ENCODE data around the gene PCDH9. TPM values are rescaled to one million over a fixed set of nuclear protein-coding genes. Genes with fewer than 3 reads are reported as not detected.

The PCDH9 gene
- total and polyA plus RNA-seq, 2 experiments from 2014 or later, result 0.56 to 0.76 TPM

DNA sequence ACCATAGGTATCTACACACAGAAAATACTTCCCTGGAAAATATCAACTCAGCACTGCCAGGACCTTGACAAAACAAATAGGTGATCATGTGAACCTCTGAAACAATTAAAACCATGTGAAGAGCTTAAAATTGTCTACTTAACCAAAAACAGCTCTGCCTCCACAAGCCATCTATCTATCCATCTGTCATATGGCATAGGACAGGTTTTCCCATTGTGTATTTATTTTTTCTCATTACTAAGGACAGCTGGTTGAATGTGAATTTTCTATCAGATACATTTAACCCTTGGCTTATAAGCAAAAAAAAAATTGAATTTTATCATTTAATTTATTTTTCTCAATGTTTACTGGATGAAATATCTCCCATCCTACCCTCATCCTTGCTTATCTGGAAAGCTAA, 279.5 kb downstream of the PCDH9 start:
- Histone ChIP-seq H3K79me2 (ENCODE audit: insufficient read depth) (no peaks in the 10 kb centered on the region), H3K27ac (no peak overlapping the region)

DNA sequence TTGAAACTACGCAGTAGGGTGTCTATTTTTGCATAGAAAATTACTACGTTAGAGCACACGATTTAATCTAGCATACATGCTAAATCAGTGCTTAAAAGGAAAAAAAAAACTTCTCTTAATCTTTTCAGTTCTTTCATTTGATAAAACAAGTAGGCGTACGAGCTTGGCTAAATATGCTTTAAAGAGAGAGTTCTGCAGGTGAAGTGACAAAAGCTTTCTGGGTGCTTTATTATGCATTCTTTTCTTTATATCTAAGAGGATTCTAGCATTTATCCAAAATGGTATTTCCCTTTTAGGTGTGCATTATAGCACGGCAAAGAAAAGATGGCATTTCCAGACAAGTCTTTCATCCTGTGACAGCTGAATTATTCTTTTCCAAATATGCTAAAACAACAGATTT, 281.2 kb downstream of the PCDH9 start:
- Histone ChIP-seq H3K9ac (no peak overlapping the region), H3K4me2 (ENCODE audit: unreplicated experiment) (no peak overlapping the region), H3K4me3 (no peak overlapping the region), H3K27ac (no peak overlapping the region), H3K9me2 (ENCODE audit: insufficient read depth) (no peaks in the 10 kb centered on the region), H3K79me2 (ENCODE audit: insufficient read depth) (no peaks in the 10 kb centered on the region), H3K9me3 (ENCODE audit: low read depth) (no peaks in the 10 kb centered on the region), H4K20me1 (ENCODE audit: insufficient read depth) (no peaks in the 10 kb centered on the region), H3K36me3 (ENCODE audit: low read depth) (no peaks in the 10 kb centered on the region), H3K4me1 (ENCODE audit: insufficient read depth) (no peaks in the 10 kb centered on the region), H2AFZ (no peak overlapping the region), H3K27me3 (replicated peaks; ENCODE audit: insufficient read depth) (no peaks in the 10 kb centered on the region), H3F3A (ENCODE audit: insufficient read depth) (no peaks in the 10 kb centered on the region)
- WGBS, 2 experiments (ENCODE audit: low coverage in 1 of 2, low lambda C conversion rate in 2 of 2, missing lambda C conversion rate in 2 of 2), result 31 to 33% methylated on average over 6 of the region's 6 CpGs
- no peak for TF ChIP-seq EZH2phosphoT487 (IDR thresholded peaks at IDR 0.05; ENCODE audit: insufficient read depth, low read depth)
- TF ChIP-seq EZH2 (IDR thresholded peaks at IDR 0.05; ENCODE audit: insufficient read depth, poor library complexity, severe bottlenecking), result no peak
- DNase-seq, result no peak
- in situ Hi-C loops (cut with MboI), result no loop called here

More for the DNA sequence above, 279.5 kb downstream of the PCDH9 start:
- Histone ChIP-seq H3K4me3 (no peak overlapping the region), H3F3A (ENCODE audit: insufficient read depth) (no peaks in the 10 kb centered on the region), H3K9ac (no peak overlapping the region), H3K9me2 (ENCODE audit: insufficient read depth) (no peaks in the 10 kb centered on the region), H3K9me3 (ENCODE audit: low read depth) (no peaks in the 10 kb centered on the region), H3K36me3 (ENCODE audit: low read depth) (no peaks in the 10 kb centered on the region), H3K4me2 (ENCODE audit: unreplicated experiment) (no peak overlapping the region), H4K20me1 (ENCODE audit: insufficient read depth) (no peaks in the 10 kb centered on the region), H2AFZ (no peak overlapping the region), H3K4me1 (ENCODE audit: insufficient read depth) (no peaks in the 10 kb centered on the region), H3K27me3 (replicated peaks; ENCODE audit: insufficient read depth) (no peaks in the 10 kb centered on the region)
- in situ Hi-C loops (cut with MboI), result no loop called here
- no peak for DNase-seq
- TF ChIP-seq EZH2 (IDR thresholded peaks at IDR 0.05; ENCODE audit: insufficient read depth, poor library complexity, severe bottlenecking) (no peak), EZH2phosphoT487 (IDR thresholded peaks at IDR 0.05; ENCODE audit: insufficient read depth, low read depth) (no peak)

DNA sequence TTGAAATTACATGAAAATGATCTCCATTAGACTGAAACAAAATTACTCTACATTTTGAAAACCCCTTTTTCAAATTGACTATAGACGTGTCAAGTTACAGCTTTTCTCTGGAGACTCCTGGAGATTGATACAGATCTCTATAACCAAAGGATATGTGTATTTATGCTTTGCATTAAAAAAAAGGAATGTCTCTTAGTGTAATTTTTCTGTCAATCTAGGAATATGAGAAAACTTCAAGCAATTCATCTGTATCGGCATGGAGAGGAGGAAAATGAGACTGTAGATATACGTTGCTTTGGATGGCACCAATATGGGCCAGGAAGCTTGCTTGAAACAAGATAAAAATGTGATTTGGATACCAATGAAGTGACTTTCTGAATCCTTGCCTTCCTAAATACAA, 286.6 kb downstream of the PCDH9 start:
- no peaks in the 10 kb centered on the region for H3K9me2 ChIP-seq (ENCODE audit: insufficient read depth)
- no peak overlapping the region for H3K9ac ChIP-seq
- H3K4me1 ChIP-seq (ENCODE audit: insufficient read depth), result no peaks in the 10 kb centered on the region
- 28 to 32% methylated on average over 3 of the region's 3 CpGs for WGBS, 2 experiments (ENCODE audit: low coverage in 1 of 2, low lambda C conversion rate in 2 of 2, missing lambda C conversion rate in 2 of 2)
- H2AFZ ChIP-seq, result no peak overlapping the region
- H3K4me2 ChIP-seq (ENCODE audit: unreplicated experiment), result no peak overlapping the region
- in situ Hi-C loops (cut with MboI), result no loop called here
- TF ChIP-seq EZH2 (IDR thresholded peaks at IDR 0.05; ENCODE audit: insufficient read depth, poor library complexity, severe bottlenecking), result no peak
- no peak for TF ChIP-seq EZH2phosphoT487 (IDR thresholded peaks at IDR 0.05; ENCODE audit: insufficient read depth, low read depth)
- peaks cover 6% of the 10 kb centered on the region for H3K9me3 ChIP-seq (ENCODE audit: low read depth)
- no peak for DNase-seq
- H3K4me3 ChIP-seq, result no peak overlapping the region
- no peaks in the 10 kb centered on the region for H3K79me2 ChIP-seq (ENCODE audit: insufficient read depth)
- no peaks in the 10 kb centered on the region for H3K36me3 ChIP-seq (ENCODE audit: low read depth)
- H3F3A ChIP-seq (ENCODE audit: insufficient read depth), result no peaks in the 10 kb centered on the region
- no peaks in the 10 kb centered on the region for H3K27me3 ChIP-seq (replicated peaks; ENCODE audit: insufficient read depth)
- no peaks in the 10 kb centered on the region for H4K20me1 ChIP-seq (ENCODE audit: insufficient read depth)
- no peak overlapping the region for H3K27ac ChIP-seq

DNA sequence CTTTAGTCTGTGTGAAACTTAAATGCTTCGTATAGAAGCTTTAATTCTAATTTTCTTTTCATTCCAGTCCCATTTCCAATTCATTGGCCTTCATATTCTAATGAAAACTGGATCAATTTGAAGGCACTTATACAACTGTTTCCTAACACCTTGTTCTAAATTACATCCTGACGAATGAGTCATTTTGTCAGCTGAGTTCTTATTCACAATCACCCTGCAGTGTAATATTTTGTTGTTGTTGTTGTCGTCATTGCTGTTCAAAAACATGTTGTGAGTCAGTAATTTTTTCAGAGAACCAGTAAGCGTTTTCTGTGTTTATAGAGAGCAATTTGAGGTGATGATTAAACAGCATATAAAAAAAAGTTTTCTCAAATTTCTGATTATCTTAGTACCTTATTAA, 290.0 kb downstream of the PCDH9 start:
- no peaks in the 10 kb centered on the region for H4K20me1 ChIP-seq (ENCODE audit: insufficient read depth)
- no peak for DNase-seq
- WGBS, 2 experiments (ENCODE audit: low coverage in 1 of 2, low lambda C conversion rate in 2 of 2, missing lambda C conversion rate in 2 of 2), result 13 to 19% methylated on average over 4 of the region's 4 CpGs
- H3K79me2 ChIP-seq (ENCODE audit: insufficient read depth), result no peaks in the 10 kb centered on the region
- no peaks in the 10 kb centered on the region for H3K4me1 ChIP-seq (ENCODE audit: insufficient read depth)
- no peak overlapping the region for H3K4me3 ChIP-seq
- no peaks in the 10 kb centered on the region for H3K27me3 ChIP-seq (replicated peaks; ENCODE audit: insufficient read depth)
- no peak overlapping the region for H3K9ac ChIP-seq
- H3K4me2 ChIP-seq (ENCODE audit: unreplicated experiment), result no peak overlapping the region
- H2AFZ ChIP-seq, result no peak overlapping the region
- H3K9me2 ChIP-seq (ENCODE audit: insufficient read depth), result no peaks in the 10 kb centered on the region
- peaks cover 6% of the 10 kb centered on the region for H3K9me3 ChIP-seq (ENCODE audit: low read depth)
- TF ChIP-seq EZH2phosphoT487 (IDR thresholded peaks at IDR 0.05; ENCODE audit: insufficient read depth, low read depth) (no peak), EZH2 (IDR thresholded peaks at IDR 0.05; ENCODE audit: insufficient read depth, poor library complexity, severe bottlenecking) (no peak)
- in situ Hi-C loops (cut with MboI), result no loop called here
- H3K27ac ChIP-seq, result no peak overlapping the region
- no peaks in the 10 kb centered on the region for H3F3A ChIP-seq (ENCODE audit: insufficient read depth)
- no peaks in the 10 kb centered on the region for H3K36me3 ChIP-seq (ENCODE audit: low read depth)

DNA sequence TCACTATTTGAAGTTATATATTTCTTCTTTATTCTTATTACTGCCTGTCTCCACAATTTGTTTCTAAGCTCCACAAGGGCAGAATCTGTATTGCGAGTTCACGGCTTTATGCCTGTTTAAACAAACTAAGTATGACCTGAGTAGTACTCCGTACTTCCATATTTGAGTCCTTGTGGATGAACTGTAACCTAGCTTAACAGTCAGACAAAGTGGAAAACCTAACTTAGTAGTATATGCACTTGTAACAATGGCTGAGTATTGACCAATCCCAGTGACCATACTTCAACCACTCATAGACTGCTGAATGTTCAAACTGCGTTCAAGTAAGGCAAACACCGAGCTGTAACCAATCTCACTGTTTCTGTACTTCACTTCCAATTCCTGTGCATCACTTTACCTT, 292.7 kb downstream of the PCDH9 start:
- Histone ChIP-seq H3K79me2 (ENCODE audit: insufficient read depth) (no peaks in the 10 kb centered on the region), H3K27ac (no peak overlapping the region), H3K36me3 (ENCODE audit: low read depth) (no peaks in the 10 kb centered on the region), H3K9me3 (ENCODE audit: low read depth) (peaks cover 2% of the 10 kb centered on the region), H3K9me2 (ENCODE audit: insufficient read depth) (no peaks in the 10 kb centered on the region), H3K9ac (no peak overlapping the region), H3F3A (ENCODE audit: insufficient read depth) (no peaks in the 10 kb centered on the region), H3K4me1 (ENCODE audit: insufficient read depth) (no peaks in the 10 kb centered on the region), H3K27me3 (replicated peaks; ENCODE audit: insufficient read depth) (no peaks in the 10 kb centered on the region), H2AFZ (no peak overlapping the region), H3K4me2 (ENCODE audit: unreplicated experiment) (no peak overlapping the region), H3K4me3 (no peak overlapping the region), H4K20me1 (ENCODE audit: insufficient read depth) (no peaks in the 10 kb centered on the region)
- in situ Hi-C loops (cut with MboI), result no loop called here
- 25 to 32% methylated on average over 5 of the region's 5 CpGs for WGBS, 2 experiments (ENCODE audit: low coverage in 1 of 2, low lambda C conversion rate in 2 of 2, missing lambda C conversion rate in 2 of 2)
- DNase-seq, result no peak
- TF ChIP-seq EZH2 (IDR thresholded peaks at IDR 0.05; ENCODE audit: insufficient read depth, poor library complexity, severe bottlenecking) (no peak), EZH2phosphoT487 (IDR thresholded peaks at IDR 0.05; ENCODE audit: insufficient read depth, low read depth) (no peak)
